BE2C (cell line): ENCODE measurements around the gene SLC1A1.
"Not testable (repeated sequence)": the region's sequence is repeated elsewhere in the genome, so short reads cannot be mapped to it uniquely, and the experiment has no call there.

ENCODE experiments used
- DNase-seq: peaks from one replicate; pipeline ENCODE4 v3.0.0-alpha.2; 2020
- H3K27me3 ChIP-seq: fragments of 250-450 bp; sonication (Bioruptor Pico); 2 replicates; pipeline ENCODE4 v1.5.1; 2020; ENCODE audit warnings: mild to moderate bottlenecking
- H3K36me3 ChIP-seq: fragments of 250-450 bp; sonication (Bioruptor Pico); 2 replicates; pipeline ENCODE4 v1.5.1; 2020; ENCODE audit warnings: mild to moderate bottlenecking
- H3K4me1 ChIP-seq: fragments of 250-450 bp; sonication (Bioruptor Pico); 2 replicates; pipeline ENCODE4 v1.5.1; 2020
- H3K4me3 ChIP-seq: 2 replicates; pipeline ENCODE4 v1.5.1; 2011; ENCODE audit warnings: low read depth, low read length
- H3K9me3 ChIP-seq: fragments of 250-450 bp; sonication (Bioruptor Pico); 2 replicates; pipeline ENCODE4 v1.5.1; 2020
- CTCF ChIP-seq: IDR thresholded peaks from 2 replicates; pipeline ENCODE4 v1.5.1; 2012; ENCODE audit warnings: mild to moderate bottlenecking, low read depth, low read length

The SLC1A1 gene

GRCh38 chr9:4536196-4536595 lies 45.9 kb downstream of the SLC1A1 start:
- not testable (repeated sequence) for H3K27me3 ChIP-seq, H3K9me3 ChIP-seq, H3K4me1 ChIP-seq, DNase-seq, H3K36me3 ChIP-seq, H3K4me3 ChIP-seq

GRCh38 chr9:4537581-4537980 lies 47.3 kb downstream of the SLC1A1 start:
- Histone ChIP-seq H3K4me1 (no peaks in the 10 kb centered on the region), H3K4me3 (no peak overlapping the region), H3K27me3 (no peaks in the 10 kb centered on the region), H3K36me3 (no peaks in the 10 kb centered on the region), H3K9me3 (no peaks in the 10 kb centered on the region)
- TF ChIP-seq CTCF, result no peak
- no peak for DNase-seq

GRCh38 chr9:4538107-4538506 lies 47.8 kb downstream of the SLC1A1 start:
- Histone ChIP-seq H3K27me3 (no peaks in the 10 kb centered on the region), H3K4me3 (no peak overlapping the region), H3K9me3 (no peaks in the 10 kb centered on the region), H3K36me3 (no peaks in the 10 kb centered on the region), H3K4me1 (no peaks in the 10 kb centered on the region)
- no peak for TF ChIP-seq CTCF
- no peak for DNase-seq

- no peak for TF ChIP-seq CTCF
- Histone ChIP-seq H3K4me3 (no peak overlapping the region), H3K36me3 (no peaks in the 10 kb centered on the region), H3K27me3 (no peaks in the 10 kb centered on the region), H3K4me1 (no peaks in the 10 kb centered on the region), H3K9me3 (no peaks in the 10 kb centered on the region)
- no peak for DNase-seq
These were observed 48.4 kb downstream of the SLC1A1 start for GRCh38 chr9:4538621-4539020.

- no peaks in the 10 kb centered on the region for H3K36me3 ChIP-seq
- H3K4me1 ChIP-seq, result no peaks in the 10 kb centered on the region
- TF ChIP-seq CTCF, result no peak
- no peaks in the 10 kb centered on the region for H3K9me3 ChIP-seq
- no peaks in the 10 kb centered on the region for H3K27me3 ChIP-seq
- no peak overlapping the region for H3K4me3 ChIP-seq
- DNase-seq, result no peak
These were observed 50.2 kb downstream of the SLC1A1 start for GRCh38 chr9:4540425-4540824.

GRCh38 chr9:4541281-4541680 lies 51.0 kb downstream of the SLC1A1 start:
- Histone ChIP-seq H3K36me3 (no peaks in the 10 kb centered on the region), H3K4me3 (no peak overlapping the region), H3K9me3 (no peaks in the 10 kb centered on the region), H3K4me1 (no peaks in the 10 kb centered on the region), H3K27me3 (no peaks in the 10 kb centered on the region)
- TF ChIP-seq CTCF, result no peak
- no peak for DNase-seq

- no peak for DNase-seq
- no peaks in the 10 kb centered on the region for H3K4me1 ChIP-seq
- no peaks in the 10 kb centered on the region for H3K36me3 ChIP-seq
- H3K9me3 ChIP-seq, result no peaks in the 10 kb centered on the region
- TF ChIP-seq CTCF, result no peak
- no peaks in the 10 kb centered on the region for H3K27me3 ChIP-seq
- no peak overlapping the region for H3K4me3 ChIP-seq
These were observed 51.6 kb downstream of the SLC1A1 start for GRCh38 chr9:4541856-4542255.

GRCh38 chr9:4544714-4545113 lies 54.4 kb downstream of the SLC1A1 start:
- DNase-seq, H3K4me3 ChIP-seq, H3K4me1 ChIP-seq, H3K9me3 ChIP-seq, H3K27me3 ChIP-seq, H3K36me3 ChIP-seq: not testable (repeated sequence)
